OCI-LY7 (cell line): Measurements from ENCODE around the gene RAET1L.

ENCODE experiments used
- EZH2phosphoT487 ChIP-seq: fragments of 200-600 bp; sonication (generic); IDR thresholded peaks from 2 replicates; pipeline ENCODE4 v1.6.1; 2018; ENCODE audit warnings: low read depth, borderline replicate concordance, mild to moderate bottlenecking, mixed run types, antibody characterized with exemption, low read length, moderate library complexity, mixed read lengths
- TF ChIP-seq, protein P1 (sequence below): fragments of 200-600 bp; sonication (generic); conservative IDR thresholded peaks from 2 replicates; pipeline ENCODE4 v1.5.1; 2014; ENCODE audit warnings: mild to moderate bottlenecking, antibody characterized with exemption, low read length, moderate library complexity, mixed read lengths

DNA sequence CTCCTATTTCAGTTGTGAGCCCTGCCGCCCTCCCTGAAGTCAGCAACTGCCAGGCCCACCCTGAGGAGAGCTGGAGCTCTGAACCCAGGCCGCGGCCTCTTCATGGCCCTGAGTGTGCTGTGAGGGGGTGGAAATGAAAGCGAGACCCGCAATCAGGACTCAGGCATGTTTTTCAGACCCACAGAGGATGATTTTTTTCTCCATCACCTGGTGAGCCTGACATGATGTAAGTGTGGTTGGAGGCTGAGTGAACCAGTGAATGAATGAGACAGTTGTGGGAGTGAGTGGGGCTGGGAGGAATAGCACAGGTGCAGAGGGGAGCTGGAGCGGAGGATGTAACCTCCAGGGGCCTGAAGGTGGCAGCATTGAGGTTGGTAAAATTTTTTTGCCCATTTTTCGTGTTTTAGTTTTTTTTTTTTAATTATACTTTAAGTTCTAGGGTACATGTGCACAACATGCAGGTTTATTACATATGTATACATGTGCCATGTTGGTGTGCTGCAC is 18.3 kb downstream of the RAET1L start:
- TF ChIP-seq, protein P1, sequence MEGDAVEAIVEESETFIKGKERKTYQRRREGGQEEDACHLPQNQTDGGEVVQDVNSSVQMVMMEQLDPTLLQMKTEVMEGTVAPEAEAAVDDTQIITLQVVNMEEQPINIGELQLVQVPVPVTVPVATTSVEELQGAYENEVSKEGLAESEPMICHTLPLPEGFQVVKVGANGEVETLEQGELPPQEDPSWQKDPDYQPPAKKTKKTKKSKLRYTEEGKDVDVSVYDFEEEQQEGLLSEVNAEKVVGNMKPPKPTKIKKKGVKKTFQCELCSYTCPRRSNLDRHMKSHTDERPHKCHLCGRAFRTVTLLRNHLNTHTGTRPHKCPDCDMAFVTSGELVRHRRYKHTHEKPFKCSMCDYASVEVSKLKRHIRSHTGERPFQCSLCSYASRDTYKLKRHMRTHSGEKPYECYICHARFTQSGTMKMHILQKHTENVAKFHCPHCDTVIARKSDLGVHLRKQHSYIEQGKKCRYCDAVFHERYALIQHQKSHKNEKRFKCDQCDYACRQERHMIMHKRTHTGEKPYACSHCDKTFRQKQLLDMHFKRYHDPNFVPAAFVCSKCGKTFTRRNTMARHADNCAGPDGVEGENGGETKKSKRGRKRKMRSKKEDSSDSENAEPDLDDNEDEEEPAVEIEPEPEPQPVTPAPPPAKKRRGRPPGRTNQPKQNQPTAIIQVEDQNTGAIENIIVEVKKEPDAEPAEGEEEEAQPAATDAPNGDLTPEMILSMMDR = peak; percentile 76
- TF ChIP-seq EZH2phosphoT487 = no peak
